NCI-H748 (cell line): ENCODE data around the gene BMPR1A.

Experiments
- DNase-seq: peaks from one replicate; lab custom pipeline; 2025; ENCODE audit not compliant: unreplicated experiment; lab: John Stamatoyannopoulos, UW

Gene BMPR1A

DNA sequence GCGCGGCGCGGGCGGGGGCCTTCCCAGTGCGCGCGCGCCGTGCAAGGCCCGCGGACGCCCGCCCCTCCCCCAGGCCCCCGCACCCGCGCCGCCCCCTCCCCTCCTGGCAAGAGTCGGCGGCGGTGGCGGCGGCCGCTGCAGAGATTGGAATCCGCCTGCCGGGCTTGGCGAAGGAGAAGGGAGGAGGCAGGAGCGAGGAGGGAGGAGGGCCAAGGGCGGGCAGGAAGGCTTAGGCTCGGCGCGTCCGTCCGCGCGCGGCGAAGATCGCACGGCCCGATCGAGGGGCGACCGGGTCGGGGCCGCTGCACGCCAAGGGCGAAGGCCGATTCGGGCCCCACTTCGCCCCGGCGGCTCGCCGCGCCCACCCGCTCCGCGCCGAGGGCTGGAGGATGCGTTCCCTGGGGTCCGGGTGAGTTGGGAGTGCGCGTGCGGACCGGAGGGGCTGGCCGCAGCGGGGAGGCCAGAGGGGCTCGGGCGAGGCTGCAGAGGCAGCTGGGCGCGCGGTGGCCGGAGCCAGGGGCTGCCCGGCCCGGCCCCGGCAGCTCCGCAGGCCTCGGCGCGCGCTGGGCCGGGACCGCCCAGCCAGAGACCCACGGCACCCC lies at the start of gene BMPR1A:
TSS of gene BMPR1A (plus strand) at position 109 of the 602 bp plus-strand sequence. CDS start 119,400 bp downstream, outside the sequence.
- peak; percentile 63 for DNase-seq

DNA sequence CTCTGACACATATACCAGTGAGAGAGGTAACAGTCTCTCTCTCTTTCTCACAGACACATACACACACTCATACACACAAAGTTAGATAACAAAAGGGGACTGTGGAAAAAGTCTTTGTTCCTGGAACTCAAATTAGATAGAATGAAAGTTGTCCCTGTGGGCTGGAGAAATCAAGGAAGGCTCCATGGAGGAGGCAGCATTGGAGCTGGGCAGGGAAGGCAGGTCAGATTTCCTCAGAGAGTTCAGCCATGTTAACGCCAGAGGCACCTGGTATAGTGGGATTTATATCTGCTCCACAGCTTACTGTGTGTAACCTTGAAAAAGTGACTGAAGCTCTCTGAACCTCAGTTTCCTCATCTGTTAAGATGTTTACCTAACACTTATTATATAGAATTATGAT lies 49.4 kb upstream of the BMPR1A start:
- DNase-seq = no peak

DNA sequence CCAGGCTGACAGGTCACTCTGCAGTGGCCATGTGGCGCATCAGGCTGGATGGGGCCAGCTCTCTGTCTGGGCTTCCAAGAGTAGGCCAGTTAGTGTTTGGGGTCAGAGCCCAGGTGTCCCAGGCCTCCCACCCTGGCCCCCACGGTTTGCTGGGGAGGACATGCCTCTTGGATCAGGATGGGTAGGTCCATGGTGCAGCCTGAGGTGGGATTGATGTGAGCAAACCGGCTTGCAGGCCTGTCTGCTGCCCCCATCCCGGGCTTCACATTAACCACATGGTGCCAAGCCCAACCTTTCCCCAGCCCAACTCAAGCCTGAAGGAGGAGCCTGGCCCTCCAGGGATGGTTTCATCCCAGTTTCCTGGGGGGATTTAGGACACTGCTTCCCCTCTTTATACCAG lies 48.9 kb upstream of the BMPR1A start:
- no peak for DNase-seq

DNA sequence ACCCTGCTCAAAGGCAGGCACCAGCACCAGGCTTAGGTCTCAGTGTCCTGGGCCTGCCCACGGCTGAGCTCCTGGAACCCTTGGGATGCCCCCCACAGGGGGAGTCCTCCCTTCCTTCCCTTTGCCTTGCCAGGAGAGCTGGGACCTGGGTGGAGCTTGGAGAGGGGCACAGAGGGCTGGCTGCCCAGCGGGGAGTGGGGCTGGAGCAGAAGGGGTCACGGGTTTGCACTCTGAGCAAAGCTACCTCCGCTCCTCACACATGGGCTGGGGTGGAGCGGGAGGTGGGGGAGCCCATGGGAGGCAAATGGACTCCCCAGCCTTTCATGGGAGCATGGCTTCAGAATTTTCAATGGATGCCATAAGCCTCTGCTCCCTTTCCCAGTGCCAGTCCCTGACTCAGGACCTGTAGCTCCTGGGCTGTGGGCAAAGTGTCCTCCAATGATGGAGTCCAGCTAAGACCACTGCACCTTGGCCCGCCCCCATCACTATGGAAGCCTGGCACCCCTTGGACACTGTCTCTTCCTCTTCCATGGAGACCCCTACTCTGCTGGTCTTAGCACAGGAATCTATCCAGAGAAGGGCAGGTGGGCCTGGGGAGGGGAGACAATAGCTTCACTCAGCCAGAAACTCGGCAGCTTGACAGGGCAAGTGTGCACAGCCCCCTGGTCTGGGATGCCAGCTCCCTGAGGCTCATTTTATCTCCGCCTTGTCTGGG lies 48.2 kb upstream of the BMPR1A start:
- DNase-seq = no peak

DNA sequence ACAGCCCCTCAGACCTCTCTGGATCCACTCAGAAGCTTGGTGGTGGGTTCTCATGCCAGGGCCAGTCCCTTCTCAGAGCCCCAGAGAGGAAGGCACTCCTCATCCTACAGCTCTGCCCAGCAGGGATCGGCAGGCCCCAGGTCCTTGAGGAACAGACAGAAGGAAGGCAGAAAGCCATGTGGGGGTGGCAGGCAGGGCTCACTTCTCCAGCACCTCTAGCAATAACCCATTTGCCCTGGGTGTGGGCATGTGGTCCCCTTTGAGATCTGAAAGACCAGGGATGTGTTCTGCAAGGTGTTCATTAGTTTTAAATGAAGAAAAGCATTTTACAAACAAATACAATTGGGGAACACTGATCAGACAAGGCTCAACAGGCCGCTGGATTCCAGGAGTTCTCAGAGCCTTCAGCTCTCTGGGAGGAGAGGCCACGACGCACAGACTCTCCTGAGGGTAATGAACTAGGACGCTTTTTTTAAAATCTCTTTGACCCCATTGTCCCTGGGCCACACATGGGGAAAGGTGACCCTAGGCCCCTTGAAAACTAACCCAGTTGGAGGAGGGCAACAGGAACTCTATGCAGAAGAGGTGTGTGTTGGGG lies 47.5 kb upstream of the BMPR1A start:
- no peak for DNase-seq

DNA sequence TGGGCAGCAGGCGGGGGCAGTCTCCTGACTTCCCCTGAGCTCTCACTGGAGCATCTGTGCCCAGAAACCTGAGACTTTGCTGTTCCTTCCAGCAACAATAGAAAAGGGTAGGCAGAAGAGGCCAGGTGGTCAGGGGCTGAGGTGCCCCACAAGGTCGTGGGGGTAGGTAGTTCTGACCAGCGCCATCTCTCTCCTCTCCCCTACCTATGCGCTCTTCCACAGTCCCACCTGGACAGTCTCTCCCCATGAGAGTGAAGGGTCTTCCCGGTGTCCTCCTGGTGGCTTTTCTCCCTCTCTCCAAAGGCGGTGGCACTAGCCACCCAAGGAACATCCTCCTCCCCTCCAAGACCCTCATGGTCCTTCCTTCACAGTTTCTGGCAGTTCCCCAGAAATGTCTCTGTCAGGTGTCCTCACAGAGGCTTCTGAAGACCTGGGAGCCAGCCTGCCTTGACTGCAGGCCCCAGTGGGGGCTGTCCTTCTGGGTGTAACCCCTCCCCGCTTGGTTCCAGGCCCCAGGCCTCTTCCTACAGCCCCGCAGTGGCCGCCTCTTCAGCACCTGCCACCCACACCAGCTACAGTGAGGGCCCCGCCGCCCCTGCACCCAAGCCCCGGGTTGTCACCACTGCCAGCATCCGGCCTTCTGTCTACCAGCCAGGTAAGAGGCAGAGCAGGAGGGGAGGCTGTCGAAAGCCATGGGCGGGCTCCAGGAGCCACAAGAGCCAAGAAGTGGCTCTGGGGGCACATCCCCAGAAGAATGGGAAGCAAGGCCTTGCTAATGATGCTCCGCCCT lies 46.8 kb upstream of the BMPR1A start:
- DNase-seq = no peak

DNA sequence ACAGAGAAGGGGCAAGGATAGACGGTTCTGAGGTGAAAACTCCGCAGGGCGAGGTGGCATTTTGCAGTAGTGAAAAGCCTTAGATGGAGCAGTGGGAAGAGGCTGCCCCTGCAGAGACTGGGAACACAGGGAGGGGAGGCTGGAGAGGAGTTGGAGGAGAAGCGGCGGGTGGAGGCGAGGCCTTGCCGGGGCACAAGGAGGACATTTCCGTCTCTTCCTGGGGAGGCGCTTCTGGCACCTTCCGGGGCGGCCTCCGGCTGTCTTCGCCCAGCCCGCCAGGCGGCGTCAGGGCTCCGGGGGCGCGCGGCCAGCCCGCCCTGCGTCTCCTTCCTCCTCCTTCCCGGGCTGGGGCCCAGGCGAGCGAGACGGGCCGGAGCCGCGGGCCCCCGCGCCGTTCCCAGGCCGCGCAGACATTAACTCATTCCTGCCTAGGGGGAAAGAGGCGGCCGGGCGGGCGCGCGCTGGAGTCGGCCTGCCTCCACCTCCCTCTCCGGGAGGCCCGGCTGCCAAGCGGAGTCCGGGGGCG lies 45.4 kb upstream of the BMPR1A start:
- DNase-seq = peak; percentile 79

DNA sequence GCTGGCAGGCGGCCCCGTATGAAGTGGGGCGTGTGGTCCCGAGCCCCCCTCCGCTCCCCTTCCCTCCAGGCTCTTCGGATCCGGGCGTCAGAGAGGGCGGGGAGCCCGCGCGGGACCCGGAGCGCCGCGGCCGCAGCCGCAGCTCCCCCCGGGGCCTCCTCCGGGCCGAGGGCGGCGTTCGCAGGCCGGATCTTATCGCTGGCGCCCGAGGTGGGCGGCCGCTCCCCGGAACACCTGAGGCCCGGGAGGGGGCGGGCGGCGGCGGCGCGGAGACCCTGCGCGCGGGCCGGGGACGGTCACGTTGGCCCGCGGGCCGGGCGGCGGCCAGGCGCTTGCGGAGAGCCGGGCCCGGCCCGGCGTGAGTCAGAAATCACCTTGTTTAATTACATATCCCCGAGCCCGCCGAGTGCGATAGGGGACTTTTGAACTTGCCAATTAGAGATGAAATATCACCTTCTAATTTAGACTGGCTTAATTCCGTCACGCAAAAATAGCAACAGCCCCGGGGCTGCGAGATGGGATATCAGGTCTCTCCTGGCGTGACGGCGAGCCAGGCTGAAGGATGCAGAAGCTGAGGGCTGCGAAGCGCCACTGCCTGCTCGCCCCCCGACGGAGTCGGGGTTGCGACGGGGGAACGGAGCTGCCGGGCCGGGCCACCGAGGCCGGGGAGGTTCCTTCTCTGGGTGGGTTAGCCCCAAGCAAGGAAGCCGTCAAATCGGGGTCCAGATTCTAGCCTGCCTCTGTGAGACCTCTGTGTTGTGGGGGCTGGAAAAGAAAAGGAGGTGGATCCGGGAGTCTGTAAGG lies 44.7 kb upstream of the BMPR1A start:
- peak; percentile 56 for DNase-seq

DNA sequence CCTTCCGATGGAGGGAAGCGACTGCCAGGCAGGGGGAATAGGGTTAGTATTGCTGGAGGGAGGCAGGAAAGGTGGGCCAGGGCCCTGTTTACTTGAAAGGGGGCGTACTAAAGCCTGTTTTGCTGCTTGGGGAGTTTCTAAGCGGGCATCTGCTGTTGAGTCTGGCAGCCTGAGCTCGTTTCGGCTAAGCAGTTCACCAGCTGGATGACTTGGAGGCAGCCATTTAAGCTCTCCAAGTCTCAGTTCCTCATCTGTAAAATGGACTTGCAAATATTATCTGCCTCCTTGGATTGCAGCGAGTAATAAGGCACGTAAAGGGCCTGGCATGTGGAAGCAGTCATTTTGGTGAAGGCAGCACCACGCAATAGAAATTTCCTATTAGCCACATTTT lies 44.1 kb upstream of the BMPR1A start:
- DNase-seq = peak; percentile 56

DNA sequence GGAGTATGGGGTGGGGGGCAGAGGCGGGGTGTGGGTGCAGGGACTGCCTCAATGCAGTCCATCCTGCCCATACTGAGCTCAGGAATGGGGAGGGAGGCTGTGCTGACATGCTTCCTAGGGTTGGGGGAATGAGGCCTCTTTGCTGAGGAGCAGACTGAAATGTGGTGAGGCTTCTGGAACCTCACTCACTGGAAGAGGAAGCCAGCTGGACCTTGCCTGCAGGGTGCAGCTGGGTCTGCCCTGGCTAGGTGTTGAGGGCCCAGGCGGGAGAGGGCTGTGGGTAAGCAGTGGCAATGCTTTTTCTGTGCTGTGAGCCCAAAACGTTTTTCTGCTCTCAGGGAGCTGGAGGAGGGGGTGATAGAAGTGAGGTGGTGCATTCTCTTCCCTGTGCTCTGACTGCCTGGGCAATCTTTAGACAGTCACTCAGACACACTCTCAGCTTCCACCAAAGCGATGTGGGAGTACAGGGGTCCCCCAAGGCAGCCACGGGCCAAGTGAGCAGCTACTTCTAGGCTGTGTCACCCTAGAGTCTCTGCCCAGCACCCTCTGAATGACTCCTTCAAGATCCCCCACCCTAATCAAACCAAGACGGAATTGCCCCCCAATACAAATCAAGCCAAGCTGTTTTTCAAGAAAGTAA lies 41.1 kb upstream of the BMPR1A start:
- DNase-seq = no peak

DNA sequence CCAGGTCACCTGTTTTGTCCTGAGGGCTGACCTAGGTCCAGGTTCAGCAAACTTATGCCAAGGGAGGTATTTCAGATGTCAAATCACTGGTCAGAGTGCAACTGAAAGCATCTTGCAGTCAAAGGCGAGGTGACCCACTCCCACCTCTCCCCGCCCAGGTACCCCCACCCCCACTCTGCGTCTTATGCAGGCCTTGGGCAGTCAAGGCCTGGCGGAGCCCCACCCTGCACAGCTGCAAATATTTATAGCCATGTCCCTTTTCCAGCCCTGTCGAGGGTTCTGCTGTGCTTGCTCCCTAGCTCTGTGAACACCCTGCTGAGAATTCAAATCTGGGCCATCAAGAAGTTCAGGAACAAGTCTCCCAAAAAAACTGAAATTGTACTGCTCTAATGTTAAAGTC lies 40.6 kb upstream of the BMPR1A start:
- no peak for DNase-seq

DNA sequence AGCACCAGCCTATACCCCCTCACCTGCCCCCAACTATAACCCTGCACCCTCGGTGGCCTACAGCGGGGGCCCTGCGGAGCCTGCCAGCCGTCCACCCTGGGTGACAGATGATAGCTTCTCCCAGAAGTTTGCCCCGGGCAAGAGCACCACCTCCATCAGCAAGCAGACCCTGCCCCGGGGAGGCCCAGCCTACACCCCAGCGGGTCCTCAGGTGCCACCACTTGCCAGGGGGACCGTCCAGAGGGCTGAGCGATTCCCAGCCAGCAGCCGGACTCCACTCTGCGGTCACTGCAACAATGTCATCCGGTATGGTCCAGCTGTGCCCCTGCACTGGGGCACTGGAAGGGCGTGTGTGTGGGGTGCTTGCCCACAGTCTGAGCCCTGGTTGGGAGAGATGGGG lies 40.0 kb upstream of the BMPR1A start:
- no peak for DNase-seq

DNA sequence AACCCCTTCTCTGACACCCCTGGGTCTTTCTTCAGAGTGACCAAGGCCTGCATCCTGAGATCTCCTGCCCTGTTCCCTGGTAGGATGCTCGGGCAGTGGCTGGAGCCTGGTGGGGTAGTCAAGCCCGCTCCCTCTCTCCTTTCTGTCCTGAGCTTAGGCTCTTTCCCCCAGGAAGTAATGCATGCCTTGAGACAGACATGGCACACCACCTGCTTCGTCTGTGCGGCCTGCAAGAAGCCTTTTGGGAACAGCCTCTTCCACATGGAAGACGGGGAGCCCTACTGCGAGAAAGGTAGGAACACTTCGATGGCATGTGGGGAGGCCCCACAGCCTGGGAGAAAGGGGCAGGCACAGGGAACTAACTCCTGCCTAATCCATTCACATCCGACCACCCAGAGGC lies 37.9 kb upstream of the BMPR1A start:
- no peak for DNase-seq

DNA sequence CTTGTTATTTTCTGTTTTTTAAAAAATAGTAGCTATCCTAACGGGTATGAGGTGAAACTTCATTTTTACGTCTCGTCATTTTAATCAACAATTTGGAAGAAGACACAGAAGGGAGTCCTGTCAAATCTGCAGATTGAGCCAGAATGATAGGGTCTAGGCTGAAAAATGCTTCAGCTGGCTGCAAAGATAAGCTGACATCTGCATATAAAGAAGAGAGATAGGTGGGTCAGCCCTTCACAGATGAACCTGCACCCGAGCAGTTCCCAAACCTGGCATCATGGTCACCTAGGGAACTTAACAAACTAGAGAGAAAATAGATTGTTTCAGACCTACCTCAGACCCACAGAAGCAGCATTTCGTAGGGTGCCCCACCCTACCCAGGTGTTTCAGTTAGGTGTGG lies 35.2 kb upstream of the BMPR1A start:
- DNase-seq = no peak

DNA sequence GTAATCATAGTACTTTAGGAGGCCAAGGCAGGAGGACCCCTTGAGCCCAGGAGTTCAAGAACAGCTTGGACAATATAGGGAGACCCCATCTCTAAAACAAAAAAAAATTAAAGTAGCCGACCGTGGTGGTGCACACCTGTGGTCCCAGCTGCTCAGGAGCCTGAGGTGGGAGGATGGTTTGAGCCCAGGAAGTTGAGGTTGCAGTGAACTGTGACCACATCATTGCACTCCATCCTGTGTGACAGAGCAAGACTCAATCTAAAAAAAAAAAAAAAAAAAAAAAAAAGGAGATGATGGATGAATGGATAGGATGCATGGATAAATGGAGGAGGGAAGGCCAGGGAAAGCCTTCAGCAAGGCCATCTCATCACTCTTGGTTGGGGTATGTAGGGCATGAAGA lies 33.4 kb upstream of the BMPR1A start:
- DNase-seq = no peak

DNA sequence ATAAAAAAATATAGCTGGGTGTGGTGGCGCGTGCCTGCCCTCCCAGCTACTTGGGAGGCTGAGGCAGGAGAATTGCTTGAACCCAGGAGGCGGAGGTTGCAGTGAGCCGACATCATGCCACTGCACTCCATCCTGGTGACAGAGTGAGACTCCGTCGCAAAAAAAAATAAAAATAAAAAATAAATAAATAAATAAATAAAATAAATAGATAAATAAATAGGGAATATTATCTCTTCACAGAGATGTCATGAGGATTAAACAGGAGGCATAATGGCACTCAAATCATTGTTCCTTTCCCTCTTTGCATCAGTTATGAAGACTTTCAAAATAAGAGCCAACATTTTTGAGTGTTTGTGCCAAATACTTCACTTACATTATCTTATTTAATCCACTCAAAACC lies 32.0 kb upstream of the BMPR1A start:
- no peak for DNase-seq

DNA sequence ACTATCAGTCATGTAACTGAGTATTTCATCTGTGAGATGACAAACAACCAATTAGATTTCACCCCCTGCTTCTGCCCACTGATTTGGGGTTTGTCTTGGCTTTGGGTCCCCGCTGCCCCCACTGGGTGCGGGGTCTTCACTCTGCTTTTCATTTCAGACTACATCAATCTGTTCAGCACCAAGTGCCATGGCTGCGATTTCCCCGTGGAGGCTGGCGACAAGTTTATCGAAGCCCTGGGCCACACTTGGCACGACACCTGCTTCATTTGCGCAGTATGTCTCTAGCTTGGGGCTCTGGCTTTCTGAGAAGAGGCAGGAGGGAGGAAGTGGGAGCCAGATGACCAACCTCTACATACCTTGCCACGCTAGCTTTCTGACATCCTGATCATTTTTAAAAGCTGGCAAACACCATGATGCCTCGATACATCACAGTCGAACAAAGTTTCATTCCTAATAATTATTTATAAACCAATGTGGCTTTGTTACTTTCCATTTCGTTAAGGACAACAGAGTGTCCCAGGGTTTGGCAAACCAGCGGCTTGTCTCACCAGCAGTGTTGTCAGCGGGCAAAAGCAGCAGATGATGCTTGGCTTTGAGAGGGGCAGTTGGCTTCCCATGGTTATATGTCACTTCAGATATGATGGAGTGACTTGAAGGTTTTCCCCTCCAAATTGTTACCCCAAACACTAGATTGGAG lies 30.3 kb upstream of the BMPR1A start:
- no peak for DNase-seq

DNA sequence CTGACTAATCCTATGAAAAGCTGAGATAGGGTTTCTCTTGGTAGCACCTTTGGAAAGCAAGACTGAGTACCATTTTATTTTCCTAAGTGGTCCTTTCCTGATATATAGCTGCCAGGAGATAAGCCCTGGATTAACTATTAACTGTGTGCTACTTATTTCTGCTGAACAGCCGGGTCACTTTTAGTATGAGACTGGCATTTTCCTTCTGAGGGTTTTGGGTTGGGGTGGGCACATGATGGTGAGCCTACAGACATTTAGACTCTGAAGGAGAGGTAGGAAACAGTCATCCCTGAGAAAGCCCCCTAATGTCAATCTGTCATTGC lies 29.8 kb upstream of the BMPR1A start:
- DNase-seq = no peak

DNA sequence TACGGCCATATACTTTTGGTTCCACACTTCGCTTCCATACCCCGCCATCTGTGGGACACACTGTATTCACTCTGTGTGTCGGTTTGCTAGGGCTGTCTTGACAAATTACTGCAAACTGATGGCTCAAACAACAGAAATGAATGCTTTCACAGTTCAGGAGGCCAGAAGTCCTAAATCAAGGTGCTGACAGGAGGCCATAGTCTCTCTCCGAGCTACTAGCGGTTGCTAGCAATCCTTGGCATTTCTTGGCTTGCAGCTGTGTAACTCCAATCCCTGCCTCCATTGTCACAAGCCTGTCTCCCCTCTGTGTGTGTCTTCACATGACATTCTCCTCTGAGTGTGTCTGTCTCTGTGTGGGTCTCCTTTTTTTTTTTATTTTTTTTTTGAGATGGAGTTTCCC lies 28.9 kb upstream of the BMPR1A start:
- no peak for DNase-seq

DNA sequence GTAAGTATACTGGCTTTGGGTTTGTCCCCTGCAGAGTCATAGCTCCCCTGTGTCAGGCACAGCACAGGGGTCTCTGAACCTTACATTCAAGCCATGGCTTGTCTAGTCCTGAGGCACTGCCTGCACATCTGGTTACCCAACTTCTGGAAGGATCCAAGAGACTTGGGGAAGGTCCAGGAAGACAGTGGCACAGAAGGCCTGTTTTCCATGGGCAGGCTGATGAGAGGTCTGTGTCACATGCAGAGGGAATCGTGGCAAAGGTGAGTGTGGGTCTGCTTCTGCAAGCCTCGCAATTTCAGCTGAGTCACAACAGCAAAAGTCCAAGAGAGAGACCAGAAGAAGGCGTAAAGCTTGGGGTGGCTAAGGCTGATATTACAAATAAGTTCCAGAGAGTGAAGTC lies 28.4 kb upstream of the BMPR1A start:
- DNase-seq = no peak
